ENCODE measurements around the gene SAMD11.
"Not testable (repeated sequence)": the region's sequence is repeated elsewhere in the genome, so short reads cannot be mapped to it uniquely, and the experiment has no call there.

GRCh38 chr1:880915-881314 is 42.8 kb upstream of the SAMD11 start:
- TF ChIP-seq, protein P1, sequence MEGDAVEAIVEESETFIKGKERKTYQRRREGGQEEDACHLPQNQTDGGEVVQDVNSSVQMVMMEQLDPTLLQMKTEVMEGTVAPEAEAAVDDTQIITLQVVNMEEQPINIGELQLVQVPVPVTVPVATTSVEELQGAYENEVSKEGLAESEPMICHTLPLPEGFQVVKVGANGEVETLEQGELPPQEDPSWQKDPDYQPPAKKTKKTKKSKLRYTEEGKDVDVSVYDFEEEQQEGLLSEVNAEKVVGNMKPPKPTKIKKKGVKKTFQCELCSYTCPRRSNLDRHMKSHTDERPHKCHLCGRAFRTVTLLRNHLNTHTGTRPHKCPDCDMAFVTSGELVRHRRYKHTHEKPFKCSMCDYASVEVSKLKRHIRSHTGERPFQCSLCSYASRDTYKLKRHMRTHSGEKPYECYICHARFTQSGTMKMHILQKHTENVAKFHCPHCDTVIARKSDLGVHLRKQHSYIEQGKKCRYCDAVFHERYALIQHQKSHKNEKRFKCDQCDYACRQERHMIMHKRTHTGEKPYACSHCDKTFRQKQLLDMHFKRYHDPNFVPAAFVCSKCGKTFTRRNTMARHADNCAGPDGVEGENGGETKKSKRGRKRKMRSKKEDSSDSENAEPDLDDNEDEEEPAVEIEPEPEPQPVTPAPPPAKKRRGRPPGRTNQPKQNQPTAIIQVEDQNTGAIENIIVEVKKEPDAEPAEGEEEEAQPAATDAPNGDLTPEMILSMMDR (conservative IDR thresholded peaks at IDR 0.05) = not testable (repeated sequence)
- not testable (repeated sequence) for TF ChIP-seq ZFX (IDR thresholded peaks at IDR 0.05)

Data from C4-2B (cell line).